Measurements from ENCODE around the gene C14orf119. TPM values are rescaled to one million over a fixed set of nuclear protein-coding genes. Genes with fewer than 3 reads are reported as not detected.

The C14orf119 gene
- total and polyA plus RNA-seq, 9 of the 15 experiments (the other 6 are each of a cell fraction or from before 2014, with no cell fraction given): 36.7 to 251 (median 51.8) TPM

GRCh38 chr14:23132970-23133369 lies 37.7 kb downstream of the C14orf119 start:
- Histone ChIP-seq H3K9me1 (ENCODE audit: control insufficient read depth, insufficient read depth, low read length) (no peaks in the 10 kb centered on the region), H3K4me2 (ENCODE audit: insufficient read depth, low read length) (no peak overlapping the region), H3K4me3 (no peak overlapping the region), H2AFZ (ENCODE audit: low read depth, low read length) (no peak overlapping the region), H3K9me3 (replicated peaks; ENCODE audit: control insufficient read depth, insufficient read depth, low read depth, low read length) (no peaks in the 10 kb centered on the region), H3K4me1 (replicated peaks in 1 of 2; ENCODE audit: control insufficient read depth in 2 of 2, insufficient read depth in 2 of 2, low read length in 2 of 2) (peaks cover 32 to 33% of the 10 kb centered on the region in 2 experiments), H3K27ac (ENCODE audit: extremely low read depth, low read depth, low read length) (no peak overlapping the region), H3K9ac (ENCODE audit: insufficient read depth in 1 of 2, low read depth in 2 of 2, low read length in 2 of 2) (no peak overlapping the region), H4K20me1 (replicated peaks; ENCODE audit: control insufficient read depth, insufficient read depth, low read length) (no peaks in the 10 kb centered on the region), H3K36me3 (ENCODE audit: control insufficient read depth, insufficient read depth, low read length) (peaks cover 7% of the 10 kb centered on the region; the same call in 1 of the 3 replicates), H3K27me3 (ENCODE audit: control insufficient read depth in 2 of 2, insufficient read depth in 2 of 2, low read length in 2 of 2) (no peaks in the 10 kb centered on the region), H3K79me2 (ENCODE audit: control insufficient read depth, insufficient read depth, low read length) (no peaks in the 10 kb centered on the region)
- 86% methylated on average over 8 of the region's 8 CpGs for WGBS (ENCODE audit: insufficient coverage, low coverage, missing lambda C conversion rate)
- intact Hi-C loops (cut with micrococcal nuclease): no loop called here
- no peak for DNase-seq (ENCODE audit: extremely low read depth in 1 of 4, low spot score in 3 of 4)
- ATAC-seq: no peak
- no TSS peak for BruUV-seq (replicated peaks)
- CTCF ChIA-PET (ENCODE audit: low intra/inter-chr PET ratio): no interaction called here
- FAIRE-seq: no peak
- TF ChIP-seq ZNF583 (CRISPR knock-in tag; IDR thresholded peaks at IDR 0.05): no peak
- TF ChIP-seq HMGN3 (IDR thresholded peaks at IDR 0.05; ENCODE audit: borderline replicate concordance, extremely low read depth, insufficient read length, low read depth, low read length): no peak
- TF ChIP-seq ZKSCAN8 (CRISPR knock-in tag; IDR thresholded peaks at IDR 0.05): no peak
- no peak for TF ChIP-seq PATZ1 (CRISPR knock-in tag; IDR thresholded peaks at IDR 0.05; ENCODE audit: borderline replicate concordance)
- no peak for TF ChIP-seq ZNF224 (CRISPR knock-in tag; IDR thresholded peaks at IDR 0.05)
- no peak for TF ChIP-seq MED1 (CRISPR knock-in tag; IDR thresholded peaks at IDR 0.05; ENCODE audit: borderline replicate concordance)
- no peak for TF ChIP-seq ARNT (IDR thresholded peaks at IDR 0.05)
- no peak for TF ChIP-seq CC2D1A (IDR thresholded peaks at IDR 0.05)
- POLR2A ChIA-PET: no interaction called here
- in situ Hi-C loops (cut with MboI): no loop called here

Measured in K562 (cell line).